OCI-LY3 (cell line): ENCODE results near the gene RFTN1.

ENCODE experiments used
- H2AFZ ChIP-seq: fragments of 200-600, 300-600 bp; shearing (Covaris generic); 2 replicates; pipeline ENCODE4 v1.6.0; 2014; ENCODE audit warnings: antibody characterized with exemption, low read depth, low read length
- H3K27ac ChIP-seq: fragments of 200-600, 300-600 bp; sonication (generic); 2 replicates; pipeline ENCODE4 v1.5.1; 2014; ENCODE audit warnings: mild to moderate bottlenecking, low read length, moderate library complexity, mixed read lengths
- H3K27me3 ChIP-seq: fragments of 200-600, 300-600 bp; sonication (generic); 2 replicates; pipeline ENCODE4 v1.6.1; 2014; ENCODE audit warnings: low read depth, low read length, mixed read lengths
- H3K36me3 ChIP-seq: fragments of 200-600, 300-600 bp; sonication (generic); replicated peaks from 2 replicates; pipeline ENCODE3; 2014; ENCODE audit warnings: low read depth, low read length, mixed read lengths
- H3K4me1 ChIP-seq: fragments of 300-600, 200-600 bp; sonication (generic); 2 replicates; pipeline ENCODE4 v1.6.1; 2014; ENCODE audit warnings: low read length, mixed read lengths
- H3K4me2 ChIP-seq: fragments of 200-600, 300-600 bp; sonication (generic); 2 replicates; pipeline ENCODE4 v1.6.1; 2014; ENCODE audit warnings: low read length, mixed read lengths
- H3K4me3 ChIP-seq: fragments of 300-600, 200-600 bp; sonication (generic); 2 replicates; pipeline ENCODE4 v1.5.1; 2014; ENCODE audit warnings: antibody characterized with exemption, mild to moderate bottlenecking, low read length, moderate library complexity
- H3K79me2 ChIP-seq: fragments of 300-600, 200-600 bp; shearing (Covaris generic); 2 replicates; pipeline ENCODE4 v1.6.1; 2014; ENCODE audit warnings: mild to moderate bottlenecking, low read length, mixed read lengths
- H3K9ac ChIP-seq: fragments of 300-600, 200-600 bp; shearing (Covaris generic); 2 replicates; pipeline ENCODE4 v1.6.0; 2014; ENCODE audit warnings: mild to moderate bottlenecking, low read length, moderate library complexity
- H3K9me3 ChIP-seq: fragments of 200-600, 300-600 bp; shearing (Covaris generic); 2 replicates; pipeline ENCODE4 v1.6.1; 2014; ENCODE audit warnings: low read length, mixed read lengths; ENCODE audit not compliant: insufficient read depth
- H4K20me1 ChIP-seq: fragments of 200-600, 300-600 bp; sonication (generic); 2 replicates; pipeline ENCODE4 v1.6.1; 2016; ENCODE audit warnings: low read length, mixed read lengths; ENCODE audit not compliant: insufficient read depth
- EZH2phosphoT487 ChIP-seq: fragments of 200-600 bp; shearing (Covaris generic); IDR thresholded peaks from 2 replicates; pipeline ENCODE4 v1.6.1; 2018; ENCODE audit warnings: antibody characterized with exemption, mixed run types, low read depth
- TF ChIP-seq, protein P1 (sequence below): fragments of 200-600, 300-600 bp; sonication (generic); IDR thresholded peaks from 2 replicates; pipeline ENCODE4 v1.5.1; 2014; ENCODE audit warnings: antibody characterized with exemption, low read length, low read depth

RFTN1 gene

DNA sequence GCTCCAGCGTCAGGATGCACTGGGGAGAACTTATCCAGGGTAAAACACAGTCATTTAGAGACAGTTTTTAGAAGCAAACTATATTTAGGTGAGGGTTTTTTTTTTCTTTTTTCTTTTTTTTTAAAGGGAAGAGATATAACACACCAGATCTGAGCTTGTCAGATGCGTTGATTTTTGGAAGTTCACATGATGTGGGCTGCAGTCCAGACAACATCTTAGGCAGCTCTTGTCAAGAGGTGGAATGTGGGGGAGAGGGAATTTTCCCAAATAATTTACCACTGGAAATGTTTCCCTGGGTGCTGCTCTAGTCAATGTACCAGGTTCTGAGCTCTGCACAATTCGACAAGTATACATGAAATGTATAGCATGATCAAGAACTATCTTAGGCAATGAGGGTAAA lies 155.2 kb downstream of the RFTN1 start:
- H3K79me2 ChIP-seq: peaks cover 57% of the 10 kb centered on the region
- H3K27ac ChIP-seq: no peak overlapping the region
- H3K36me3 ChIP-seq: peaks cover 70% of the 10 kb centered on the region
- H3K4me2 ChIP-seq: no peak overlapping the region
- TF ChIP-seq, protein P1, sequence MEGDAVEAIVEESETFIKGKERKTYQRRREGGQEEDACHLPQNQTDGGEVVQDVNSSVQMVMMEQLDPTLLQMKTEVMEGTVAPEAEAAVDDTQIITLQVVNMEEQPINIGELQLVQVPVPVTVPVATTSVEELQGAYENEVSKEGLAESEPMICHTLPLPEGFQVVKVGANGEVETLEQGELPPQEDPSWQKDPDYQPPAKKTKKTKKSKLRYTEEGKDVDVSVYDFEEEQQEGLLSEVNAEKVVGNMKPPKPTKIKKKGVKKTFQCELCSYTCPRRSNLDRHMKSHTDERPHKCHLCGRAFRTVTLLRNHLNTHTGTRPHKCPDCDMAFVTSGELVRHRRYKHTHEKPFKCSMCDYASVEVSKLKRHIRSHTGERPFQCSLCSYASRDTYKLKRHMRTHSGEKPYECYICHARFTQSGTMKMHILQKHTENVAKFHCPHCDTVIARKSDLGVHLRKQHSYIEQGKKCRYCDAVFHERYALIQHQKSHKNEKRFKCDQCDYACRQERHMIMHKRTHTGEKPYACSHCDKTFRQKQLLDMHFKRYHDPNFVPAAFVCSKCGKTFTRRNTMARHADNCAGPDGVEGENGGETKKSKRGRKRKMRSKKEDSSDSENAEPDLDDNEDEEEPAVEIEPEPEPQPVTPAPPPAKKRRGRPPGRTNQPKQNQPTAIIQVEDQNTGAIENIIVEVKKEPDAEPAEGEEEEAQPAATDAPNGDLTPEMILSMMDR: no peak
- no peak for TF ChIP-seq EZH2phosphoT487
- H4K20me1 ChIP-seq: peaks cover 86% of the 10 kb centered on the region
- H3K27me3 ChIP-seq: no peaks in the 10 kb centered on the region
- H3K9me3 ChIP-seq: no peaks in the 10 kb centered on the region
- no peak overlapping the region for H3K9ac ChIP-seq
- no peak overlapping the region for H3K4me3 ChIP-seq
- no peak overlapping the region for H2AFZ ChIP-seq
- H3K4me1 ChIP-seq: peaks cover 6% of the 10 kb centered on the region

DNA sequence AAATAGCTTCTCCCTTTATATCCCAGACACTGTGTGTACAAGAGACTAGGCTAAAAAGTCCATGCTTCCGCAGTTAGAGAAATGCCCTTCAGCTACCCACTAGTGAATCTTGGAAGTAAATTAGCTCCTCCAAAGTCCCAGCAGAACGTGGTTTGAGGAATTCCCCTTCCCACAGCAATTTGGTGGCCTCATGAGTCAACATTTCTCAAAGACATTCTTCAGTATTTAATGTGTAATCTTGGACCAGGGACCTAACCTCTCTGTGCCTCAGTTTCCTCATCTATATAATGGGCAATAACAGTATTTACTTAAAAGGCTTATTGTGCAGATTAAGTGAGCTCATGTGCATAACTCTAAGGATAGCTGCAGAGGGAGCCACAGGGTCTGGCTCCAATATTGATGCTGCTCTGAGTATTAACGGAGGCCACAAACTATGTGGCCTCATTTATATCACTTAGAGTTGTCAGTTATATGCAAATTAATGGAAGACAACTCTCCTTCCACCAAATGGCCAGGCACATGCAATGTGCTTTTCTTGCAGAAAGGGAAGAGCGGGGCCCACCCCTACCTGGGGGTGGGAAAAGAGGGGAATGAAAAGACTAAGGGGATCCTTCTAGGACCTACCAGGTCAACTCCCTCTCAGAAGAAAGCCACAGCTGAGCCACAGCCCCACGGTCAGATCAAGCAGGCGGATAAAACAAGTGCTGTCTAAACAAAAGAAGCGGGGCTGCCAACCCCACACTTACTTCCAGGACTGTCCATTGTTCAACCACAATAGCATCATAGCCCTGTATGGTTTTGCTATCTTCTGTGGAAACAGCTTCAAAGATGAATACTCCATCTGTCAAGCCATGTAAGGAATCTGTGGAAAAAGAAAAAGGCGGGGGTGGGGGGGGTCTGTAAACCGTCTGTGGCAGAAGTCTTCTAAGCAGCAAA lies 156.0 kb downstream of the RFTN1 start:
- peaks cover 86% of the 10 kb centered on the region for H4K20me1 ChIP-seq
- no peak overlapping the region for H2AFZ ChIP-seq
- no peak overlapping the region for H3K4me3 ChIP-seq
- peaks cover 51% of the 10 kb centered on the region for H3K79me2 ChIP-seq
- peaks cover 6% of the 10 kb centered on the region for H3K4me1 ChIP-seq
- TF ChIP-seq EZH2phosphoT487: no peak
- TF ChIP-seq, protein P1: peak; percentile 5; the same call in 1 of the 2 replicates
- H3K27ac ChIP-seq: no peak overlapping the region
- H3K27me3 ChIP-seq: no peaks in the 10 kb centered on the region
- no peaks in the 10 kb centered on the region for H3K9me3 ChIP-seq
- H3K4me2 ChIP-seq: no peak overlapping the region
- H3K9ac ChIP-seq: no peak overlapping the region
- H3K36me3 ChIP-seq: peaks cover 70% of the 10 kb centered on the region

DNA sequence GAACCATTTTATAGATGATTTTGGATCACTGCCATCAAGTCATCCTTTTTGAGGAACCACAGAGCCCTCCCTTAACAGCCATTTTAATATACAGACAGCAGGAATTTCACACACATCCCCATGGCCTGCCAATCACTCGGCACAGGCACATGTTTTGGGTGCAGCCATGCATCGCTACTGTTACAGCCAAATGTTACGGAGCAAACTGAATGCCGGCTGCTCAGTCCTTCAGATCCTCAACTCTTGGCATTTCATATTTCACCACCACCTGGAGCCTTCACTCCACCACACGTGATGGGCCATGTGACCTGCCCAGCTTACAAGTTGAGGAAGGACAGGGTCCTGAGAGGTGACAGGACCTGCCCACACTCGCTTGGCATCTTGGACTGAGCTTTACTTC lies 157.7 kb downstream of the RFTN1 start:
- Histone ChIP-seq H3K9ac (no peak overlapping the region), H2AFZ (no peak overlapping the region), H3K4me3 (no peak overlapping the region), H3K4me2 (no peak overlapping the region), H3K27me3 (no peaks in the 10 kb centered on the region), H4K20me1 (peaks cover 84% of the 10 kb centered on the region), H3K27ac (no peak overlapping the region), H3K36me3 (peaks cover 70% of the 10 kb centered on the region), H3K4me1 (peaks cover 6% of the 10 kb centered on the region), H3K9me3 (no peaks in the 10 kb centered on the region), H3K79me2 (peaks cover 36% of the 10 kb centered on the region)
- TF ChIP-seq, protein P1: no peak
- no peak for TF ChIP-seq EZH2phosphoT487

DNA sequence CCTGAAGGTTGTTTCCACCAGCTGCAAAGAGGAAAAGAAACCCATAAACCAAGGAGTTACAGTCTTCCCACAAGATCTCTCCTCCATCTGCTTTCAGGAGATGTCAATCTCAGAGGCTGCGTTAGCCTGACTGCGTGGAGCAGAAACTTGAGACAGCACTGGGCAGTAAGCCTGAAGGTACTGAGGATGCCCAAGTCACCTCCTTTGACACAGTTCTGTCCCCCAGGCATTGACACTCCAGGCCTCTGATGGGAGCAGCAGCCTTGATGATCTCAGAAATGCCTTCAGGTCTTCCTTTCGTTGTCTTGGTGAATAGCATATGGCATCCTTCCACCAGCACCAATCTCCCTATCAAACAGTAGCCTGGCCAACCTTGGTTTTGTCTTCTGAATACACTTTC lies 159.2 kb downstream of the RFTN1 start:
- no peak overlapping the region for H3K4me3 ChIP-seq
- H3K27ac ChIP-seq: no peak overlapping the region
- no peak overlapping the region for H3K9ac ChIP-seq
- peaks cover 2% of the 10 kb centered on the region for H3K4me1 ChIP-seq
- peaks cover 77% of the 10 kb centered on the region for H4K20me1 ChIP-seq
- H3K27me3 ChIP-seq: no peaks in the 10 kb centered on the region
- H2AFZ ChIP-seq: no peak overlapping the region
- H3K9me3 ChIP-seq: no peaks in the 10 kb centered on the region
- peaks cover 84% of the 10 kb centered on the region for H3K36me3 ChIP-seq
- no peak overlapping the region for H3K4me2 ChIP-seq
- H3K79me2 ChIP-seq: peaks cover 28% of the 10 kb centered on the region; the same call in 1 of the 2 replicates
- TF ChIP-seq, protein P1: no peak
- no peak for TF ChIP-seq EZH2phosphoT487
